ENCODE results near the gene TNIK. TPM values are rescaled to one million over a fixed set of nuclear protein-coding genes. Genes with fewer than 3 reads are reported as not detected.
"Not testable (repeated sequence)": the region's sequence is repeated elsewhere in the genome, so short reads cannot be mapped to it uniquely, and the experiment has no call there.

Gene TNIK
- total RNA-seq, 1 experiment from 2014 or later, result 5.8 TPM

DNA sequence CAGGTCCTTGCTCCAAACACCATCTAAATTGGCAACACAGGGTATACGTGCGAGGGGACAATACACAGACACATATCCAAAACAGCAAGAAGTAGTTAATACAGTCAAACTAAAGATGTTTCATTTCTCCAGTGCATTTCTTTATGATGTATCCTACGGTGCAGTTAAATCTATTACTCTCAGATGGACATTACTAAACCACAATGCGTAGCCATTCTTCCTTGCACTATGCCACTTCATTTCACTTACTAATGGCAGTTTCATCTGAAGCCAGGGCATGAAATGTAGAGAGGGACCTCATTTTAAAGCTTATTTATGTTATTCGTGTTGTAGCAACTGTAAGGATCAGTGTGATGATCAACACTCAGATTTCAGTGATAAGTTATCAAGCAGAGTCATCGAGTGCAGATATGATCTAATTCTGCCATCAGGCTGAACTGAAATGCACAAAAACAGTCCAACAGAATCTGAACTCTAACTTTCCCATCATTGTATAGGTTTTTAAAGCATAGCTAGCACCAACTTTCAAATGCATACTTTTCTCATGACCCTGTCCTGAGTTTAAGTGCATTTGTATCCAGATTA, 14.5 kb downstream of the TNIK start:
- no peak for DNase-seq (ENCODE audit: low read depth)

DNA sequence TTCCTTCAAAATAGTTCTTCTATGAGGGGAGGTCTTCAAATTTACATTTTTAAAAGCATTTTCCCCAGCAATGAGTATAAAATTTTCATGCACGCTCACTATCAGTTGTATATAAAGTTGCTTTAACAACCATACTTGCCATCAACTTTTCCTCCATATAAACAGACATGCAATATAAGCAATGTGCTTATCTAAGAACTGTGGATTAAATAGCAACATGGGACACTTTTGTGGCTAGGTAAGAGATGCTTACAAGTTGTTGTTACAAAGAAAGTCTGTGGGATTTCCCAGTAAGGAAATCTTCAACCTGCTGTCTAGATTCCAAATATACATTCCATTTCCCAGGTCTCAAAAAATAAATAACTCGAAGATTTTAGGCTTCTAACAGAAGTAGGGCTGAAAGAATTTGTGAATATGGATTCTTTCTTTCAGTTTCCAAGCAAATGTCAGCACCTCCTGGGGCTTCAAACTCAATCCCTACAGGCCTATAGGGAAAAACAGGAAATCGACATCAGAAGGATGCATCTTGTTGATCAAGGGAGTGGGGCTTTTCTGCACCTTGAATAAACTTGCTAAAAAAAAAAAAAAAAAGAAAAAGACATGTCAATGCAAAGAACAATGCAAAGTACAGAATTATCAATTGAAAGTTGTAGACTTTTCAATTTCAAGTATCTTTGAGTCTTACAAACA, 16.1 kb downstream of the TNIK start:
- DNase-seq (ENCODE audit: low read depth), result no peak

DNA sequence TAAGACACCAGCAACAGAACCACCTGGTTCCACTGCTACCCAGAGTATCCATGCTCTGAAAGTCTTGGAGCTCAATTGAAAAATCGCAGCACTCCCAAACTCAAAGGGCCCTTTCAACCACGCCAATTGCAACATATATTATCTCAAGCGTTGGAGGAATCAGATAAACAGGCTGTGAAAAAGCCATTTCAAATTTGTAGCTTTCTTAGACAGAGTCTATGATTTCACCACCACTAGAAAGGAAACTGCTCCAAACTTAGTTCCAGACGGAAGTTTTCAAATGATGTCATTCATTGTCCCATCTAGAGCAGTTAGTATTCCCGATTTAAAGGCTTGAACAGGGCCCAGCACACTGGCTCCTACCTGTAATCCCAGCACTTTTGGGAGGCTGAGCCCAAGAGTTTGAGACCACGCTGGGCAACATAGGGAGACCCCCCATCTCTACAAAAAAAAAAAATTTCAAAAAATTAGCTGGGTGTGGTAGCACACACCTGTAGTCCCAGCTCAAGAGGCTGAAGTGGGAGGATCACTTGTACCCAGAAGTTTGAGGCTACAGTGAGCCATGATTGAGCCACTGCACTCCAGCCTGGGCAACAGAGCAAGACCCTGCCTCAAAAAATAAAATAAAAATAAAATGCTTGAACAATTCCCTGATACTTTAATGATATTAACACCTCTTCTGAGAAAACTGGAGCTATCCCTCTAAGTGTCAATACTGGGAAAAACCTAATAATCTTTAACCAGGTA, 16.8 kb downstream of the TNIK start:
- DNase-seq (ENCODE audit: low read depth), result peak; percentile 13

DNA sequence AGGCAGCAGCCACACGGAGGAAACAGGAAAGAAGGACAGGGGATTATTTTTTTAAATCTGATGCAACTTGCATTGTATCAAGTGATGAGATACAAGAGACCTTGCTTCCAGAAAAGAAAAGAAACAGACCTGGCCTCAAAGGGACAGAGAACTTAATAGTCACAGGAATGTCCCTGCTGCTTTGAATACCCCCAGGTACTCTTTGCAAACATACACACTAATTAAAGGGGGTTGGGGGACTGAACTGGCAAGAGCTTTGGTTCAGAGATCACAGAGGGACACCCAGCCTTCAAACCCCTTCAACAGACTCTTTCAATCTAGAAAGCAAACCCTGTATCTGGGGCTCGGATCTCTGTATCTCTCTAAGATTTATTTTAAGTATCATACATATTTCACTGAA, 18.0 kb downstream of the TNIK start:
- DNase-seq (ENCODE audit: low read depth), result no peak

DNA sequence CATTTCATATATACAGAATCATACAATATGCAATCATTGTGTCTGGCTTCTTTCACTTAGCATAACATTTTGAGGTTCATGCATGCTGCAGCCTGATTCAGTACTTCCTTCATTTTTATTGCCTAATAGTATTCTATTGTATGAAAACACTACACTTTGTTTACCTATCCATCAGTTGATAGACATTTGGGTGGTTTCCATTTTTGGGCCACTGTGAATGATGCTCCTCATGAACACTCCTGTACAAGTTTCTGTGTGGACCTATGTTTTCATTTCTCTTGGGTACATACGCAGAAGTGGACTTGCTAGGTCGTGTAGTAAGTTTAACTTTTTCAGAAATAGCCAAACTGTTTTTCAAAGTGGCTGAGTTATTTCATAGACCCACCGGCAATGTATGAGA, 18.8 kb downstream of the TNIK start:
- no peak for DNase-seq (ENCODE audit: low read depth)

DNA sequence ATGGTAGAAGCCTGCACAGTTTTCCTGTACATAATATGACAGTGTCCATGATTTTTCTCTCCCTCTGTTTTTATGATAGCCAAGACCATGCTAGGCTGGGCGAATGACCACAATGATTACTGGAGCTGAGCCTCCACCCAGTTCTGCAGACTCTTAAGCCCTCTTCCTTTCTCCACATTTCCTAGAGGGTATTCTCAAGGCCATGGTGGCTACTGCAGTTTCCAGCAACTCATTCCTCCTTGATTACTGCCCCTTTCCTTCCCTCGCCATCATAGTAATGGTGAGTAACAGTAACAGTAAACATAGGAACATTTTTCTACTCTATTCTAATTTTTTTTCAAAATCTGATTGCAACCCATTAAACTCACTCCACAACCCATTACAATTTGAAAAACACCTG, 20.2 kb downstream of the TNIK start:
- no peak for DNase-seq (ENCODE audit: low read depth)

DNA sequence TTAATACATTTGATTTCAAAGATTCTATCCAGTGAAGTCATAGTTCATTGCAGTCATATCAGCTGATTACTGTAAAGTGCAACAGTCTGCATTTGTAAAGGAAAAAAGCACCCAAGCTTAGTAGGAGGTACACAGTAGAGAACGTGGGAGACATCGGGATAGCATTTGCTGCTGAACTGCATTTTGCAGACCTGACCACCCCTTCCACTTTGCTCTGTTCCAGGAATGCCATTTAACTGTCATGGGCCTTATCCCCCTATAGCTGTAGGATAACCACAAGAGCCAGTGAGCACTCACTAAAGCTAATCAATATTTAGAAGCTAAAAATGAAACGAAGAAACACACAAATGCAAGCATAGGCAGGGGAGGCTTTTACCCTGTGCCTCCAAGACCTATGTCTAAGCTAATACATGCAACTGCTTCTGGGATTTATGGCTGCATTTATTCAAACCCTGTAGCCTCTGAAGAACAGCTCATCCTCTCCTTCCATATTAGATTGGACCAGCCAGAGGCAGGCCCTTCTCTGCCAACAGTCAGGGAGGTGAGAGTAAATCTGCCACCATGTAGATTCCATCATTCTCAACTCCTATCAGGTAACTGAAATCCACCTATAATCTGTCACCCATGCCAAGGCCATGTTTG, 23.0 kb downstream of the TNIK start:
- DNase-seq (ENCODE audit: low read depth), result no peak

DNA sequence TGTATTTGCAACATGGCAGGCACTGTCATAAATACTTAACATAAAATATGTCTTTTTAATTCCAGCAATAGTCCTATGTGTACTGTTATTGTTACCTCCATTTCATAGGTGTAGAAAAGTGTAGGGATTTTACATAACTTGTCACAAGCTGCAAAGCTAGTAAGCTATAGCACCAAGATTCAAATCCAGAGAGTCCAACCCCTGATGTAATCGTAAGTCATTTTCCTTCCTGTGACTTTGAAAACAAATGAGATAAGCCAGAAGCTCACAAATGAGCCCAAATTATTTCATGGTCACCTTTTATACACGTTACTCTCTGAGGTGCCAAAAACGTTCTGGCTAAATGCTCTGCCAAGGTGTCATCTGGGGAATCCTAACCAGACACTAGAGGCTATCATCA, 23.8 kb downstream of the TNIK start:
- DNase-seq (ENCODE audit: low read depth), result no peak

DNA sequence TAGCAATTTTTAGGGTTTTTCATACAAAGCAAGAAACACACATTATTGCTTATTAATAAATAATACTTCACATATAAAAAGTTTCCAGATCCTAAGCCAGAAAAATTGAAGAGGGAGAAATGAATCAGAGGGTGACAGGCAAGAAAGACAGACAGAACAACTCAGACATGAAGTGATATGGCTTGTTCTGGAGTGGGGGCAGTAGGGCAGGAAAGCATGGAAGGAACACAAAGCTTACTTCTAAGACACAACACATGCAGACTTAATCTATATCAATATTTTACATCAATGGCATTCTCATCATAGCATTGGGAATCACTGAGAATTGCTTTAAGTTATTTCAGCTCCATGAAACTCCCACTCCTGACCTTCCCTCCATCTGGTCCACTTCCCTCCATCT, 24.4 kb downstream of the TNIK start:
- DNase-seq (ENCODE audit: low read depth), result no peak

DNA sequence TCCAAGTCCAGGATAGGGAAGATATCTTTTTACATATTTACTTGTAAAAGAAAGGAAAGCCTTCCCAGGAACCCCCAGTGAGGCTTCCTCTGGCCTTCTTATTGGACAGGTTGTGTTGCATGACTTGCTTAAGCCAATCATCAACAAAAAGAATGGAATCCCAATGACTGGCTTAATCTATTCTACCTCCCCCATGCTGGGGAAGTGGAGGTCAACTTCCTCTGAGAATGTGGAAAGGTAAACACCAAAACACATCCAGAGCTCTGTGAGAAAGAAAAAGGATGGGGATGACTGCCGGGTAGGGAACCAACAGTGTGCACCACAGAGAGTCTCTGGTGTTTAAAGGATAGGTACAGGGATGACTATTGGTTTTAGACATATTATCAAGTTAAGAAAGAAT, 25.1 kb downstream of the TNIK start:
- DNase-seq (ENCODE audit: low read depth), result no peak

DNA sequence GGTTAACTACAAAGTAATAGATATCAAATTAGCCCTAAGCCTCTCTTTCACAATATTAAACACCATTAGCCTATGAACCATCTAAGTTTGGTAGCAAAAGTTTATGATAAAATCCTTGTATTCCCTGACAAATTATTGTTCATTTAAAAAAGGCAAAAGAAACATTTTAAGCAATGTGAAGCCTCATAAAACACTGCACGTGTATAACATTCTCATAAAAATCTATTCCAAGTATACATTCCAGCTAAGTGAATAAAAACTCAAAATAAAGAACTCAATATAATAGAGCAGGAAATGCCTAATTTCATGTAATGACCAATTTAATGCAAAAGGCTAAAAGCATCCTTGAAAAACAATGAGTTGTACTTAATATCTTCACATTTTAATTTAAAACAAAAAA, 27.7 kb downstream of the TNIK start:
- no peak for DNase-seq (ENCODE audit: low read depth)

DNA sequence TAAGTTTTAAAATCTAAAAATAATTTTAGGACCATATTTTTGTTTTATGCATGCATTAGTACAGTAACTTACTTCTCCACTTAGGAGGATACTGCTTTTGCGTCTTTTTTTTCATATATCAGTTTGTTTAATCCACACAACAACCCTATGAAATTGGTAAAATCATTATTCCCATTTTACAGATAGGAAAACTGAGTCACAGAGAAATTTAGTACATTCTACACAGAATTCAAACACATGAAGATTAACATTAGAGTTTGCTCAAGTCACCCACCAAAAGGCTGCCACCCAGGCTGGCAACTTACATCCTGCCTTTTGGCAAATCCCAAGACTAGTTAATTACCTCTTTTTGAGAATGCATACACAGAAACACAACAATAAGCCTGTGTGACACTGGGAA, 28.7 kb downstream of the TNIK start:
- no peak for DNase-seq (ENCODE audit: low read depth)

DNA sequence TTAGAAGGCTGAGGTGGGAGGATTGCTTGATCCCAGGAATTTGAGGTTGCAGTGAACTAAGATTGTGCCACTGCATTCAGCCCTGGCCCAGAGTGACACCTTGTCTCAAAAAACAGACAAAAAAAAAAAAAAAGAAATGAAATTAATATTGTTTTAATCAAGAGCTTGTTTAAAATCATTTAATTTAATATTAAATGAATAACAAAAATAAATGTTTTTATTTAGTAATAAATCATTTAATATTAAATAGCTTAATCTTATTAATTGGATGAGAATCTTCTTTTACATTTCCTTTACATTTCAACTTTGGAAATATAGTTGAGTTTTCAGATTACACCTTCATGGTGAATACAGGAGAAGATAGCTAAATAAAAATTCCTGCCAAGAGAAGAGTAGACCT, 29.7 kb downstream of the TNIK start:
- no peak for DNase-seq (ENCODE audit: low read depth)

DNA sequence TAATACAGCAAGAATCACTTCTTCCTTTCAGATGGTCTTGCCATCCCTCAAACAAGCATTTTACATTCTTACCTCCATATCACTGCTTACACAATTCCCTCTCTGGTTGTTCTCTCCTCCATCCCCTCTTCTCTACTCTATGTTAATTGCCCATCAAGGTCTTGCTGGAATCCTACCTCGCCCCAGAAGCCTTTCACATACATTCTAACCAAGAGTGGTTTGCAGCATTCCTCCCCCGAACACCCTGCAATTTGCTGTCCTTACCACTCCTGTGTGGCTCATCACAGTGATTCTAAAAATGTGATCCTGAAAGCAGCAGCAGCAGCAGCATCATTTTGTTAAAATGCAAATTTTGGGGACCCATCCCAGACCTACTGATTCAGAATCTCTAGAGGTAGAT, 30.6 kb downstream of the TNIK start:
- DNase-seq (ENCODE audit: low read depth), result no peak

DNA sequence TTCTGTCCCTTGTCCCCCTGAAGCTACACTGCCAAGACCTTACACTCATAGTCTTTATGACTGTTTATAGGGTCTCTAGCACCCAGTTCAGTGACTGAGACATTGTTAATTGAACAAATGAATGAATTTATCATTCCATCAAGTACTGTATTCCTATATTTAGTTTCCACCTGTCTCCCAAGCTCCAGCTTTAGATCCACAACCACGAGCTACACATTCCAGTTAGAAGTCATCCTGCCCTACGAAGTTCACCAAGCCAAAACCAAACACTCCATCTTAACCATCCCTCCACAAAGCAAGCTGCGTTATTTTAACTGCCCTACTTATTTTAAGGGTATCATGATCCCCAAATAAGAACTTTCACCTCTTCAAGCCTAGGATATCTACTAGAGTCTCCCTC, 31.3 kb downstream of the TNIK start:
- no peak for DNase-seq (ENCODE audit: low read depth)

DNA sequence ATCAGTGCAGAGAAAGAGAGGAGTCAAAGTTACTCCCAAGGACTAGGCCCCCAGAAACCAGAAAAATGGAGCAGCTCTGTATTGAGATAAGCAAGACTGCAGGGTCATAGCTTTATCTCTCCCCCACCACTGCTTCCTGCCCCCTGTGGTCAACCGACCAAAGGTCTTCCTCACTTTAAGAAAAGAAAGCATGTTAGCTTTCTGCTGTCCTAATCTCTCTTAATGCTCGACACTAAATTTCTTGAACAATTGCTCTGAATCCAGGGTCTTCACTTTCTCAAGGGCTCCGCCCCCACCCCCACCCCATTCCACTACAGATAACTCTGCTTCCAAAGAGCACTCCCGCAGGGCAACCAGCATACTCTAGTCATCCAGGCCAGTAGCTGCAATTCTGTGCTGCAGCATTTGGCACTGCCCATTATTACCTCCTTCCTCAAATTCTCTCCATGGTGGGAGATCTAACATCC, 31.9 kb downstream of the TNIK start:
- no peak for DNase-seq (ENCODE audit: low read depth)

DNA sequence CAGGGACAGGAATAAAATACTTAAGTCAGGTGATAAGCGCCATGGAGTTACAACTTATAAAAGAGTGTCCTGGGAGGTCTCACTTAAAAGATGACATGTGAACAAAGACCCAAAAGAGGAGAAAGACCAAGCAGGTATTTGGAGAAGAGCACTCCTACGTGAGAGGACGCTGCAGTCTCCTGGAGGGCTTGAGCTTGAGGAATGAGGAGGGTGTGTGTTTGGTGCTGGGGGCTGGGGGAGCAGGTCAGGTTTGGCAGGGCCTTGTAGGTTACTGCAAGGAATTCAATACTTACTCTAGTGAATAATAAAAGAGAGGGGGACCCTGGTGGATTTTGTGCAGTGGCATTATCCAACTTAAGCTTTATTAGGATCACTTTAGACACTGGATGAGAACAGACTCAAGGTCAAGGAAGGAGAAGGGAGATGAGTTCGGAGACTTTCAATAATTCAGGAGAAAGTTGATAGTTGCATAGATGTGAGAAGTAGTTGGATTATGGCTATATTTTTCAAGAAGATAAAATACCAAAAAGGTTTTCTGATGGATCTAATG, 32.4 kb downstream of the TNIK start:
- no peak for DNase-seq (ENCODE audit: low read depth)

DNA sequence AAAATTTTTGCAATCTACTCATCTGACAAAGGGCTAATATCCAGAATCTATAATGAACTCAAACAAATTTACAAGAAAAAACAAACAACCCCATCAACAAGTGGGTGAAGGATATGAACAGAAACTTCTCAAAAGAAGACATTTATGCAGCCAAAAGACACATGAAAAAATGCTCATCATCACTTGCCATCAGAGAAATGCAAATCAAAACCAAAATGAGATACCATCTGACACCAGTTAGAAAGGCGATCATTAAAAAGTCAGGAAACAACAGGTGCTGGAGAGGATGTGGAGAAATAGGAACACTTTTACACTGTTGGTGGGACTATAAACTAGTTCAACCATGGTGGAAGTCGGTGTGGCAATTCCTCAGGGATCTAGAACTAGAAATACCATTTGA, 36.1 kb downstream of the TNIK start:
- DNase-seq (ENCODE audit: low read depth), result not testable (repeated sequence)

DNA sequence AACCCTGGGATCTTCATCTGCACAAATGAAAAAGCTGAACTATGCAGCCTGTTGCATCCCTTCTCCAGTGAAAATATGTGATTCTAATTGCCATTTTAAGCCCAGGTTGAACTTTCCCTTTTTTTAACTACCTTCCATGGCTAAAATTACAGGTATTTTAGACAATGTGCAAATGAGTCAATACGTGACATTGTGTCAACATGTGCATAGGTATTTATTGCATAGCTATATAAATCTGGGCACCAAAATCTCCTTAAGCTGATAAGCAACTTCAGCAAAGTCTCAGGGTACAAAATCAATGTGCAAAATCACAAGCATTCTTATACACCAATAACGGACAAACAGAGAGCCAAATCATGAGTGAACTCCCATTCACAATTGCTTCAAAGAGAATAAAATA, 37.4 kb downstream of the TNIK start:
- not testable (repeated sequence) for DNase-seq (ENCODE audit: low read depth)

DNA sequence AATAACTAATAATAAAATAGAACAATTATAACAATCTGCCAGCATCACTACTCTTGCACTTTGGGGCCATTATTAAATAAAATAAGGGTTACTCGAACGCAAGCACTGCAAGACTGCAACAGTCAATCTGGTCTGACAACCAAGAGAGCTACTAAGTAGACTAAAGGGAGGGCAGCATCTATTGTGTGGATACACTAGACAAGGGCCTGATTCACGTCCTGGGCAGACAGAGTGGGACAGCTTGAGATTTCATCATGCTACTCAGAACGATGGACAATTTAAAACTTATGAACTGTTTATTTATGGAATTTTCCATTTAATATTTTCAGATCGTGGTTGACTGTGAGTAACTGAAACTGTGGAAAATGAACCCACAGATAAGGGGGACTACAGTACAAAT, 39.5 kb downstream of the TNIK start:
- DNase-seq (ENCODE audit: low read depth), result peak; percentile 18

DNA sequence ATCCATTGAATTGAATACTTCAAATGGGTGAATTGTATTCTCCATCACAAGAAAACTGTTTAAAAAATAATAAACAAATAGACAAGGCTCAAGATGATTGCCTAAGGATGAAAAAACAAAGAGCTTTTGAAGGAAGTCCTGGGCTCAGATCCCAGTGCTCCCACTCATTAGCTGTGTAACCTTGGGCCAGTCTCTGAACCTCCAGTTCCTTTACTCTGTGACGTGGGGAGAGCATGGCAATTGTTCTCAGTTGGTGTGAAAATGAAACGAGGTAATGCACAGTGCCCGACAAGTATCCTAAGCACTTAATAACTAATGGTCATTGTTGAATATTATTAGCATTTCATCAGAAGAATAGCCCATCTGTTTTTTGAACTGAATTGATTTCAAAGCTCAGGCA, 40.7 kb downstream of the TNIK start:
- no peak for DNase-seq (ENCODE audit: low read depth)

DNA sequence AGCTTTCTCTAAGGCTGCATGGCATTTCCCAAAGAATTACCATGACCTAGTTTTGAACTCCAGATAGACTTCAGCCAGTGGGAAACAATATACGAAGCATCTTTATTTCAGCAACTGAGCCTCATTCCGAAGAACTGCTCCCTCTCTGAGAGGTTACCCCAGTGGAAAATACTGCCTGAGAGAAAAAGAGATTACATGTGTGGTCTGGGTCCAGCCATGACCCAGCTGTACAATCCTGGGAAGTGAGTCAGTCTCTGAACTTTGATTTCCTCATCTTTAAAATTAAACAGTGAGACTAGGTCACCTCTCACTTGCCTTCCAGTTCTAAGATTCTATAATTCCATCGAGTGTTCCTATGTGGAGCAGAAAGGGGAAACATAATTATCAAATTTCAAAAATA, 42.4 kb downstream of the TNIK start:
- DNase-seq (ENCODE audit: low read depth), result peak; percentile 89
